ENCODE results near the gene NSMCE3. TPM values are rescaled to one million over a fixed set of nuclear protein-coding genes. Genes with fewer than 3 reads are reported as not detected.
A peak's percentile ranks its signal among the peaks of the same experiment; 100 is the strongest.

The NSMCE3 gene
- total RNA-seq, 2 donors from 2014 or later = 31.5 to 40.8 TPM

- no peak overlapping the region for H3K27ac Mint-ChIP-seq
- H3K36me3 Mint-ChIP-seq (ENCODE audit: low read depth) = peaks cover 7% of the 10 kb centered on the region
- peaks cover 6% of the 10 kb centered on the region for H3K27me3 Mint-ChIP-seq (ENCODE audit: insufficient read depth)
- DNase-seq = no peak
- H3K4me1 Mint-ChIP-seq = peaks cover 19% of the 10 kb centered on the region
- no peak overlapping the region for H3K4me3 ChIP-seq (ENCODE audit: low read length)
- no peaks in the 10 kb centered on the region for H3K9me3 Mint-ChIP-seq
- H3K4me3 Mint-ChIP-seq = peak overlapping the region; percentile 99
- no peaks in the 10 kb centered on the region for H3K27me3 ChIP-seq (ENCODE audit: control insufficient read depth, insufficient read depth, low read length, poor library complexity, severe bottlenecking)
- H3K27ac ChIP-seq (ENCODE audit: low read depth, low read length) = no peak overlapping the region
- H3K9ac ChIP-seq (ENCODE audit: extremely low read depth, low read length, poor library complexity, severe bottlenecking) = no peak overlapping the region
- no peak for TF ChIP-seq CTCF (conservative IDR thresholded peaks at IDR 0.05)
- no peaks in the 10 kb centered on the region for H3K9me3 ChIP-seq (ENCODE audit: control insufficient read depth, low read length)
- no peaks in the 10 kb centered on the region for H3K36me3 ChIP-seq (ENCODE audit: control insufficient read depth, insufficient read depth, low read length)
- no peaks in the 10 kb centered on the region for H3K4me1 ChIP-seq (ENCODE audit: control insufficient read depth, insufficient read depth, low read length)
Observed at GRCh38 chr15:29270976-29271375, 1.4 kb upstream of the NSMCE3 start.

GRCh38 chr15:29270169-29270955 lies 740 bp upstream of the NSMCE3 start:
- Histone ChIP-seq H3K27ac (ENCODE audit: low read depth, low read length) (peak overlapping the region; percentile 85), H3K4me3 (ENCODE audit: low read length) (peak overlapping the region; percentile 98), H3K9ac (ENCODE audit: extremely low read depth, low read length, poor library complexity, severe bottlenecking) (peak overlapping the region; percentile 83), H3K9me3 (ENCODE audit: control insufficient read depth, low read length) (no peaks in the 10 kb centered on the region), H3K27me3 (ENCODE audit: control insufficient read depth, insufficient read depth, low read length, poor library complexity, severe bottlenecking) (no peaks in the 10 kb centered on the region), H3K36me3 (ENCODE audit: control insufficient read depth, insufficient read depth, low read length) (no peaks in the 10 kb centered on the region), H3K4me1 (ENCODE audit: control insufficient read depth, insufficient read depth, low read length) (no peaks in the 10 kb centered on the region)
- no peak for TF ChIP-seq CTCF (conservative IDR thresholded peaks at IDR 0.05)
- no peak for DNase-seq
- Mint-ChIP-seq H3K4me1 (peaks cover 20% of the 10 kb centered on the region), H3K9me3 (no peaks in the 10 kb centered on the region), H3K36me3 (ENCODE audit: low read depth) (peaks cover 7% of the 10 kb centered on the region), H3K27ac (no peak overlapping the region), H3K4me3 (peak overlapping the region; percentile 99), H3K27me3 (ENCODE audit: insufficient read depth) (peaks cover 2% of the 10 kb centered on the region)
- 43 to 45% methylated on average over 4 to 8 of the region's 8 CpGs for WGBS, 2 experiments (ENCODE audit: insufficient coverage in 1 of 2, insufficient read length in 1 of 2)

- H3K4me1 ChIP-seq (ENCODE audit: control insufficient read depth, insufficient read depth, low read length) = no peaks in the 10 kb centered on the region
- no peaks in the 10 kb centered on the region for H3K27me3 ChIP-seq (ENCODE audit: control insufficient read depth, insufficient read depth, low read length, poor library complexity, severe bottlenecking)
- Mint-ChIP-seq H3K36me3 (ENCODE audit: low read depth) (peaks cover 7% of the 10 kb centered on the region), H3K9me3 (no peaks in the 10 kb centered on the region), H3K27me3 (ENCODE audit: insufficient read depth) (peaks cover 2% of the 10 kb centered on the region), H3K4me1 (peaks cover 20% of the 10 kb centered on the region), H3K4me3 (peak overlapping the region; percentile 99), H3K27ac (peak overlapping the region; percentile 97)
- no peaks in the 10 kb centered on the region for H3K9me3 ChIP-seq (ENCODE audit: control insufficient read depth, low read length)
- peak overlapping the region; percentile 98 for H3K4me3 ChIP-seq (ENCODE audit: low read length)
- WGBS, 2 experiments (ENCODE audit: insufficient coverage in 1 of 2, insufficient read length in 1 of 2) = 1% methylated on average over 22 to 35 of the region's 35 CpGs
- no peak for TF ChIP-seq CTCF (conservative IDR thresholded peaks at IDR 0.05)
- H3K9ac ChIP-seq (ENCODE audit: extremely low read depth, low read length, poor library complexity, severe bottlenecking) = peak overlapping the region; percentile 83
- H3K27ac ChIP-seq (ENCODE audit: low read depth, low read length) = peak overlapping the region; percentile 85
- peak; percentile 78 for DNase-seq
- no peaks in the 10 kb centered on the region for H3K36me3 ChIP-seq (ENCODE audit: control insufficient read depth, insufficient read depth, low read length)
Observed at GRCh38 chr15:29268706-29269484, 727 bp downstream of the NSMCE3 start.

Measured in endodermal cell (in vitro differentiated cells).